HepG2 (cell line): ENCODE data around the gene PMM2. TPM values are rescaled to one million over a fixed set of nuclear protein-coding genes. Genes with fewer than 3 reads are reported as not detected.
A peak's percentile ranks its signal among the peaks of the same experiment; 100 is the strongest.

Source experiments
- AKNA ChIP-seq: sonication (generic); formaldehyde crosslinking; IDR thresholded peaks from 2 replicates; pipeline ENCODE4 v1.4.0; 2020; ENCODE audit warnings: missing genetic modification reagents, borderline replicate concordance
- BHLHE40 ChIP-seq: IDR thresholded peaks from 2 replicates; pipeline ENCODE4 v1.6.1; 2011; ENCODE audit warnings: low read length, improper control_type of control experiment
- GTF3A ChIP-seq: sonication (generic); formaldehyde crosslinking; conservative IDR thresholded peaks from 2 replicates; pipeline ENCODE4 v1.4.0; 2020; ENCODE audit warnings: mild to moderate bottlenecking, missing genetic modification reagents
- HNRNPH1 ChIP-seq: fragments of 200-400 bp; formaldehyde crosslinking; optimal IDR thresholded peaks from 2 replicates; pipeline ENCODE3; 2017; ENCODE audit warnings: mild to moderate bottlenecking, low read depth, low read length
- HOXA9 ChIP-seq: sonication (generic); formaldehyde crosslinking; IDR thresholded peaks from 2 replicates; pipeline ENCODE4 v1.8.1; 2022; ENCODE audit warnings: missing genetic modification reagents, mild to moderate bottlenecking, moderate library complexity, borderline replicate concordance
- MAFG ChIP-seq: sonication (generic); formaldehyde crosslinking; IDR thresholded peaks from 2 replicates; pipeline ENCODE4 v1.5.1; 2020; ENCODE audit warnings: mild to moderate bottlenecking, missing genetic modification reagents
- RBFOX2 ChIP-seq: fragments of 200-400 bp; formaldehyde crosslinking; IDR thresholded peaks from 2 replicates; pipeline ENCODE4 v1.6.1; 2017; ENCODE audit warnings: low read depth, mild to moderate bottlenecking, low read length
- REPIN1 ChIP-seq: sonication (generic); formaldehyde crosslinking; IDR thresholded peaks from 2 replicates; pipeline ENCODE4 v1.8.0; 2022; ENCODE audit warnings: missing genetic modification reagents, low read depth, mild to moderate bottlenecking, borderline replicate concordance
- SRSF4 ChIP-seq: fragments of 200-400 bp; formaldehyde crosslinking; IDR thresholded peaks from one replicate; pipeline ENCODE4 v1.6.1; 2018; ENCODE audit warnings: mild to moderate bottlenecking, low read depth, low read length, moderate library complexity; ENCODE audit not compliant: poor library complexity, severe bottlenecking
- TEAD3 ChIP-seq: optimal IDR thresholded peaks from 2 replicates; pipeline ENCODE3; 2016; ENCODE audit warnings: borderline replicate concordance
- YEATS4 ChIP-seq: sonication (generic); formaldehyde crosslinking; IDR thresholded peaks from 2 replicates; pipeline ENCODE4 v1.4.0; 2020; ENCODE audit warnings: missing genetic modification reagents, borderline replicate concordance
- ZIK1 ChIP-seq: sonication (generic); formaldehyde crosslinking; IDR thresholded peaks from 2 replicates; pipeline ENCODE4 v1.5.0; 2020; ENCODE audit warnings: mild to moderate bottlenecking, low read depth, missing genetic modification reagents, borderline replicate concordance
- ZNF432 ChIP-seq: sonication (generic); formaldehyde crosslinking; IDR thresholded peaks from 2 replicates; pipeline ENCODE4 v1.5.0; 2020; ENCODE audit warnings: missing genetic modification reagents, mild to moderate bottlenecking, borderline replicate concordance
- ZNF501 ChIP-seq: sonication (generic); formaldehyde crosslinking; IDR thresholded peaks from 2 replicates; pipeline ENCODE4 v1.5.1; 2020; ENCODE audit warnings: mild to moderate bottlenecking, moderate library complexity, missing genetic modification reagents
- ZNF563 ChIP-seq: sonication (generic); formaldehyde crosslinking; IDR thresholded peaks from 2 replicates; pipeline ENCODE4 v1.8.0; 2022; ENCODE audit warnings: mild to moderate bottlenecking, moderate library complexity, missing genetic modification reagents
- ZNF773 ChIP-seq: sonication (generic); formaldehyde crosslinking; IDR thresholded peaks from 2 replicates; pipeline ENCODE4 v1.4.0; 2020; ENCODE audit warnings: missing genetic modification reagents, borderline replicate concordance
- polyA plus RNA-seq, 8 experiments: library from polyadenylated mRNA; depleted of rRNA in 3 of 8; stranded (reverse) in 7 of 8; unstranded in 1 of 8; fragments of >200 nt; fragmentation: Illumina TruSeq in 4 of 8; extraction: Trizol in 4 of 8; gene quantifications; 2 replicates each; pipeline versions ENCODE4 v1.2.1 to v1.2.3, GENCODE V29; 2011 to 2016; ENCODE audit warnings: low read depth in 4 of 8, missing spikeins in 1 of 8, mixed read lengths in 1 of 8; ENCODE audit not compliant: insufficient read depth in 1 of 8
- total RNA-seq, 5 experiments: library from RNA; depleted of rRNA; stranded (reverse); fragments of >200 nt; fragmentation: Illumina TruSeq; extraction: Trizol; gene quantifications; 2 replicates each; pipeline ENCODE4 v1.2.3, GENCODE V29; 2016; ENCODE audit warnings: low read depth in 1 of 5
- TF ChIP-seq, protein P1 (sequence below), 2 experiments: sonication (generic) in 1 of 2; formaldehyde crosslinking in 1 of 2; IDR thresholded peaks; 2 replicates each; pipeline versions ENCODE4 v1.4.0 to v1.6.1; 2016 to 2020; ENCODE audit warnings: borderline replicate concordance in 1 of 2, low read depth in 1 of 2, mild to moderate bottlenecking in 1 of 2, missing genetic modification reagents in 1 of 2

PMM2 gene
- total and polyA plus RNA-seq, 2 of the 13 experiments (the other 11 are each of a cell fraction or from before 2014, with no cell fraction given) = 52.2 to 93.7 TPM

DNA sequence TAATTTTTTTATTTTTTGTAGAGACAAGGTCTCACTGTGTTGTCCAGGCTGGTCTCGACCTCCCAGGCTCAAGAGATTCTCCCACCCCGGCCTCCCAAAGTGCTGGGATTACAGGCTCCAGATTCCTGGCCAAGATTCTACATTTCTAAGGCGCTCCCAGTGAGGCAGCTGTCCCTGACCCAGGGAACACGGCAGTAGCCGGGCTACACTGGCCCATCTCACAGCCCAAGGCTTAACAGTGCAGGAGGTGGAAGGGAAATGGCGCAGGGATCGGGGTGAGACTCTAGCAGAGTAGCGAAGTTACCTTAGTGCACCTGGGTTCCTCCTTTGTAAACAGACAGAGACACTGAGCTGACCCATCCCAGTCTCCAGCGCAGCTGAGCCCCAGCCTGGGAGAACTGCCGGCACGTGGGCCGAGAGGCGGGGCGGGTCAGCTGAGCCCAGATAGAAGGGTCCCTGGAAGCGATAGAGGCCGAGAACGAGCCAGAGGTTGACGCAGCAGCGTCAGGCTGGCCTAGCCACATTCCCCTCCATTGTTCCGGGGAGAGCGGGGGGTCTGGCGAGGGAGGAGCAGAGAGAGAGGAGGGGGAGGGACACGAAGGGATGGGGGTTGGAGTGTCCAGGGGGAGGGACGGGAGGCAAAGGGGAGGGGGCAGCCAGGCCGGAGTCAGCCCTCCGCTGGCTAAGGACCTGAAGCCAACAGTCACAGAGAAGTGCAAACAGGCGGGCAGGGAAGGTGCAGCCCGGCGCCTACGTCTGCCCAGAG lies 68.7 kb downstream of the PMM2 start (continued):
- TF ChIP-seq GTF3A (CRISPR knock-in tag) (no peak), BHLHE40 (peak; percentile 90), ZIK1 (CRISPR knock-in tag) (peak; percentile 64; the same call in 1 of the 2 replicates), YEATS4 (0 out of 2 replicates have a peak, but pooled peaks have one; percentile 59), RBFOX2 (peak; percentile 53; the same call in 1 of the 2 replicates), ZNF563 (no peak), TEAD3 (CRISPR knock-in tag) (peak; percentile 83), HNRNPH1 (no peak), AKNA (CRISPR knock-in tag) (no peak), ZNF773 (CRISPR knock-in tag) (no peak; the same call in 1 of the 2 replicates), MAFG (no peak), ZNF501 (CRISPR knock-in tag) (no peak; the same call in 1 of the 2 replicates), SRSF4 (no peak), ZNF432 (CRISPR knock-in tag) (no peak; the same call in 1 of the 2 replicates), REPIN1 (CRISPR knock-in tag) (peak; percentile 75; the same call in 1 of the 2 replicates), HOXA9 (no peak)
- TF ChIP-seq, protein P1, sequence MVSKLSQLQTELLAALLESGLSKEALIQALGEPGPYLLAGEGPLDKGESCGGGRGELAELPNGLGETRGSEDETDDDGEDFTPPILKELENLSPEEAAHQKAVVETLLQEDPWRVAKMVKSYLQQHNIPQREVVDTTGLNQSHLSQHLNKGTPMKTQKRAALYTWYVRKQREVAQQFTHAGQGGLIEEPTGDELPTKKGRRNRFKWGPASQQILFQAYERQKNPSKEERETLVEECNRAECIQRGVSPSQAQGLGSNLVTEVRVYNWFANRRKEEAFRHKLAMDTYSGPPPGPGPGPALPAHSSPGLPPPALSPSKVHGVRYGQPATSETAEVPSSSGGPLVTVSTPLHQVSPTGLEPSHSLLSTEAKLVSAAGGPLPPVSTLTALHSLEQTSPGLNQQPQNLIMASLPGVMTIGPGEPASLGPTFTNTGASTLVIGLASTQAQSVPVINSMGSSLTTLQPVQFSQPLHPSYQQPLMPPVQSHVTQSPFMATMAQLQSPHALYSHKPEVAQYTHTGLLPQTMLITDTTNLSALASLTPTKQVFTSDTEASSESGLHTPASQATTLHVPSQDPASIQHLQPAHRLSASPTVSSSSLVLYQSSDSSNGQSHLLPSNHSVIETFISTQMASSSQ (IDR thresholded peaks at IDR 0.05; ENCODE audit: low read depth) = no peak
- TF ChIP-seq, protein P1 (CRISPR knock-in tag; IDR thresholded peaks at IDR 0.05; ENCODE audit: borderline replicate concordance) = peak; percentile 69; the same call in 1 of the 2 replicates
